Measurements from ENCODE around the gene RALGDS.
"Not testable (repeated sequence)": the region's sequence is repeated elsewhere in the genome, so short reads cannot be mapped to it uniquely, and the experiment has no call there.

Gene RALGDS

GRCh38 chr9:133064241-133065069 lies 56.6 kb downstream of the RALGDS start:
- DNase-seq: no peak

GRCh38 chr9:133063500-133064231 lies 57.4 kb downstream of the RALGDS start:
- no peak for DNase-seq

- DNase-seq: no peak
Measured at GRCh38 chr9:133063159-133063499, 57.9 kb downstream of the RALGDS start.

- not testable (repeated sequence) for DNase-seq
Measured at GRCh38 chr9:133062569-133062968, 58.5 kb downstream of the RALGDS start.

GRCh38 chr9:133061764-133062145 lies 59.3 kb downstream of the RALGDS start, which contains the start of gene CEL:
TSS of gene CEL (plus strand) at chr9:133061981. CDS start at chr9:133062003, 22 bp downstream.
- not testable (repeated sequence) for DNase-seq

- DNase-seq: not testable (repeated sequence)
Measured at GRCh38 chr9:133061019-133061763, 59.8 kb downstream of the RALGDS start.

- DNase-seq: no peak
Measured at GRCh38 chr9:133060417-133060841, 60.6 kb downstream of the RALGDS start.

GRCh38 chr9:133059623-133060022 lies 61.4 kb downstream of the RALGDS start:
- no peak for DNase-seq

- no peak for DNase-seq
Measured at GRCh38 chr9:133058550-133059320, 62.3 kb downstream of the RALGDS start.

GRCh38 chr9:133058071-133058470 lies 63.0 kb downstream of the RALGDS start:
- DNase-seq: no peak

GRCh38 chr9:133057553-133057952 lies 63.5 kb downstream of the RALGDS start:
- DNase-seq: no peak

GRCh38 chr9:133057006-133057405 lies 64.0 kb downstream of the RALGDS start:
- DNase-seq: no peak

GRCh38 chr9:133056533-133056932 lies 64.5 kb downstream of the RALGDS start:
- DNase-seq: no peak

- DNase-seq: no peak
Measured at GRCh38 chr9:133055788-133056420, 65.1 kb downstream of the RALGDS start.

- peak; percentile 97 for DNase-seq
Measured at GRCh38 chr9:133054966-133055365, 66.1 kb downstream of the RALGDS start.

GRCh38 chr9:133054194-133054890 lies 66.7 kb downstream of the RALGDS start:
- no peak for DNase-seq

- DNase-seq: no peak
Measured at GRCh38 chr9:133051966-133052539, 69.0 kb downstream of the RALGDS start.

- DNase-seq: no peak
Measured at GRCh38 chr9:133051281-133051900, 69.6 kb downstream of the RALGDS start.

- DNase-seq: no peak
Measured at GRCh38 chr9:133050781-133051180, 70.3 kb downstream of the RALGDS start.

- DNase-seq: peak; percentile 52
Measured at GRCh38 chr9:133050142-133050541, 70.9 kb downstream of the RALGDS start.

Measured in fibroblast of skin of scalp (primary cell).